Measurements from ENCODE around the gene JSRP1. TPM values are rescaled to one million over a fixed set of nuclear protein-coding genes. Genes with fewer than 3 reads are reported as not detected.

The JSRP1 gene
- total and polyA plus RNA-seq, 2 donors (not counting 1 experiment from before 2014, with no cell fraction given) = not detected

DNA sequence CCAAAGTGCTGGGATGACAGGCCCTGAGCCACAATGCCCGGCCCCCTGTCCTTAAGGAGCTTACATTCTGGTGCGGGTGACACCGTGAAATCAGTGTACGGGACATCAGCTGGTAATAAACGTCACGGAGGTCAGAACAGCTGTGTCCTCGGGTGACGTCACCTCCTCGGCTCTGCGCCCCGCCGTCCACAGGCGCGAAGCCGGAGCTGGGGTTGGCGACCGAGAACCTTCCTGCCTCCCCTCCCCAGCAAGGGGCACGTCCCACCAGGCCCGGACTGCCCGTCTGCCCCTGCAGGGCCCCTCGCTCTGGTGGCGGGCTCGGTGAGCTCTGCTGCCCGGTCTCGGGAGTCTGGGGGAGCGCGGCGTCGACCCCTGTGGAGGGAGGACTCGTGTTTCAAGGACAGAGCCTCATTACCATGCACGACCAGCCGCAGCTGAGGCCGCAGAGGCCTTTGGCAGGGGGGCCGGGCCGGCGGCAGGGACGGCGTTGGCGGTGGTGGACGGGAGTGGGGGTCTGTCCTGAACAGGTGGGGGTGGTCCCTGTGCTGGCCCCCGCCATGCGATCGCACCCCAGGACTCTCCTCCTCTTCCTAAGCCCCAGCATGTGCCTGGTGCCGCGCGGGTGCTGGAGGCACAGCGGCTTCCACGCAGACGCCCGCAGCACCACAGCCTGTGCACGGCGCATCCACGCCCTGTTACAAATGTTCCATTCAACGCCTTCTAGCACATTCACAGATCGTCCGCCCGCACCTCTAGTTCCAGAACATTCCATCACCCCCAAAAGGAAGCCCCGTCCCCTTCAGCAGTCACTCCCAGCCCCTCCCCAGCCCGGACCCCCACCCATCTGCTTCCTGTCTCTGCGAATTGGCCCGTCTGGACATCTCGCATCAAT, 46.3 kb upstream of the JSRP1 start:
- H4K20me1 ChIP-seq (ENCODE audit: control insufficient read depth, extremely low read depth, insufficient read depth, low read length) = no peaks in the 10 kb centered on the region
- no peak for TF ChIP-seq EZH2 (IDR thresholded peaks at IDR 0.05; ENCODE audit: low read length, missing control alignments)
- TF ChIP-seq, protein P1, sequence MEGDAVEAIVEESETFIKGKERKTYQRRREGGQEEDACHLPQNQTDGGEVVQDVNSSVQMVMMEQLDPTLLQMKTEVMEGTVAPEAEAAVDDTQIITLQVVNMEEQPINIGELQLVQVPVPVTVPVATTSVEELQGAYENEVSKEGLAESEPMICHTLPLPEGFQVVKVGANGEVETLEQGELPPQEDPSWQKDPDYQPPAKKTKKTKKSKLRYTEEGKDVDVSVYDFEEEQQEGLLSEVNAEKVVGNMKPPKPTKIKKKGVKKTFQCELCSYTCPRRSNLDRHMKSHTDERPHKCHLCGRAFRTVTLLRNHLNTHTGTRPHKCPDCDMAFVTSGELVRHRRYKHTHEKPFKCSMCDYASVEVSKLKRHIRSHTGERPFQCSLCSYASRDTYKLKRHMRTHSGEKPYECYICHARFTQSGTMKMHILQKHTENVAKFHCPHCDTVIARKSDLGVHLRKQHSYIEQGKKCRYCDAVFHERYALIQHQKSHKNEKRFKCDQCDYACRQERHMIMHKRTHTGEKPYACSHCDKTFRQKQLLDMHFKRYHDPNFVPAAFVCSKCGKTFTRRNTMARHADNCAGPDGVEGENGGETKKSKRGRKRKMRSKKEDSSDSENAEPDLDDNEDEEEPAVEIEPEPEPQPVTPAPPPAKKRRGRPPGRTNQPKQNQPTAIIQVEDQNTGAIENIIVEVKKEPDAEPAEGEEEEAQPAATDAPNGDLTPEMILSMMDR (conservative IDR thresholded peaks at IDR 0.05 in 1 of 2, IDR thresholded peaks at IDR 0.05 in 1 of 2; ENCODE audit: low read depth in 1 of 2, low read length in 2 of 2) = no peak
- DNase-seq (ENCODE audit: low read depth in 2 of 2) = peak; percentile 46 to 68
- H3K27ac ChIP-seq (ENCODE audit: insufficient read depth, low read length) = no peak overlapping the region
- no peaks in the 10 kb centered on the region for H3K79me2 ChIP-seq (ENCODE audit: control insufficient read depth, insufficient read depth, low read length)
- no peaks in the 10 kb centered on the region for H3K36me3 ChIP-seq (ENCODE audit: control insufficient read depth, insufficient read depth, low read length)
- no peak overlapping the region for H3K4me3 ChIP-seq (replicated peaks in 1 of 4; ENCODE audit: control extremely low read depth in 1 of 4, insufficient read depth in 1 of 4, low read depth in 3 of 4, low read length in 4 of 4)
- peaks cover 25% of the 10 kb centered on the region for H3K27me3 ChIP-seq (ENCODE audit: control insufficient read depth, insufficient read depth, low read length)
- H3K4me1 ChIP-seq (ENCODE audit: control insufficient read depth, extremely low read depth, insufficient read depth, low read length) = no peaks in the 10 kb centered on the region
- no peaks in the 10 kb centered on the region for H3K9me3 ChIP-seq (ENCODE audit: control insufficient read depth, insufficient read depth, low read depth, low read length)
- peak overlapping the region; percentile 32 for H3K4me2 ChIP-seq (ENCODE audit: extremely low read depth, insufficient read depth, low read length)
- H3K9ac ChIP-seq (ENCODE audit: insufficient read depth, low read length) = no peak overlapping the region
- H2AFZ ChIP-seq (ENCODE audit: low read length) = no peak overlapping the region

DNA sequence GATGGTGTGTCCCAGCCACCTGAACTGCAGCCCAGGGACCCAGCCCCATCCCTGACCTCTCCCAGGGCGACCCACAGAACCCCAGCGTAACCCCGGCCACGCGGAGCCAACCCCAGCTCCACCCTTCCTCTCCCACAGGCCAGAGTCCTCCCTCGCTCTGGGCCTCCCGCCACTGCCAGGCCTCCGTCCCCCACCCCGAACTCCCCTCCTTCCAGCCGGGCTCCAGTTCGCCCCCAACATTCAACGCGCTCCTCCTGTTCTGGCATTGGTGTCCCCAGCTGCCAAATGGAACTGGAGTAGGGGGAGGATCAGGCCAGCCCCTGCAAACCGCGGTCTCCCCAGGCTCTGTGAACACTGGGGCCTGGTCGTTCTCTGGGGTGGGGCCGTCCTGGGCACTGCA, 44.3 kb upstream of the JSRP1 start:
- TF ChIP-seq EZH2 (IDR thresholded peaks at IDR 0.05; ENCODE audit: low read length, missing control alignments) = no peak
- TF ChIP-seq, protein P1 (conservative IDR thresholded peaks at IDR 0.05 in 1 of 2, IDR thresholded peaks at IDR 0.05 in 1 of 2; ENCODE audit: low read depth in 1 of 2, low read length in 2 of 2) = no peak

DNA sequence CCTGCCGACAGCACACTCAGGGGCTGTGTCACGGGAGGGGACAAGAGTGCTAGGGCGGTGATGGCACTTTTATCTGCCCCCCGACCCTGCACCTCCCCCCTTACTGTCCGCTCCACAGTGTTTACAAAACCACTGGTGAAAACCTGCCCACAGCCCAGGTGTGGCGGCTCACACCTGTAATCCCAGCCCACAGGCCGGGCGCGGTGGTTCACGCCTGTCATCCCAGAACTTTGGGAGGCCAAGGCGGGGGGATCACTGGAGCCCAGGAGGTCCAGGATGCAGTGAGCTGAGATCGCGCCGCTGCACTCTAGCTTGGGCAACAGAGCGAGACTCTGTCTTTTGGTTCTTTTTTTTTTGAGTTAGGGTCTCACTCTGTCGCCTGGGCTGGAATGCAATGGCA, 39.9 kb upstream of the JSRP1 start:
- Histone ChIP-seq H3K79me2 (ENCODE audit: control insufficient read depth, insufficient read depth, low read length) (no peaks in the 10 kb centered on the region), H3K9me3 (ENCODE audit: control insufficient read depth, insufficient read depth, low read depth, low read length) (no peaks in the 10 kb centered on the region), H2AFZ (ENCODE audit: low read length) (no peak overlapping the region), H3K4me2 (ENCODE audit: extremely low read depth, insufficient read depth, low read length) (no peak overlapping the region), H3K4me1 (ENCODE audit: control insufficient read depth, extremely low read depth, insufficient read depth, low read length) (peaks cover 4% of the 10 kb centered on the region), H3K36me3 (ENCODE audit: control insufficient read depth, insufficient read depth, low read length) (no peaks in the 10 kb centered on the region), H3K27ac (ENCODE audit: insufficient read depth, low read length) (no peak overlapping the region), H3K4me3 (replicated peaks in 1 of 4; ENCODE audit: control extremely low read depth in 1 of 4, insufficient read depth in 1 of 4, low read depth in 3 of 4, low read length in 4 of 4) (no peak overlapping the region), H3K9ac (ENCODE audit: insufficient read depth, low read length) (no peak overlapping the region), H3K27me3 (ENCODE audit: control insufficient read depth, insufficient read depth, low read length) (peaks cover 8% of the 10 kb centered on the region), H4K20me1 (ENCODE audit: control insufficient read depth, extremely low read depth, insufficient read depth, low read length) (no peaks in the 10 kb centered on the region)
- no peak for DNase-seq (ENCODE audit: low read depth in 2 of 2)
- TF ChIP-seq, protein P1 (conservative IDR thresholded peaks at IDR 0.05 in 1 of 2, IDR thresholded peaks at IDR 0.05 in 1 of 2; ENCODE audit: low read depth in 1 of 2, low read length in 2 of 2) = no peak
- no peak for TF ChIP-seq EZH2 (IDR thresholded peaks at IDR 0.05; ENCODE audit: low read length, missing control alignments)

More for the DNA sequence above, 44.3 kb upstream of the JSRP1 start:
- Histone ChIP-seq H4K20me1 (ENCODE audit: control insufficient read depth, extremely low read depth, insufficient read depth, low read length) (no peaks in the 10 kb centered on the region), H3K4me2 (ENCODE audit: extremely low read depth, insufficient read depth, low read length) (no peak overlapping the region), H3K4me1 (ENCODE audit: control insufficient read depth, extremely low read depth, insufficient read depth, low read length) (no peaks in the 10 kb centered on the region), H2AFZ (ENCODE audit: low read length) (no peak overlapping the region), H3K9me3 (ENCODE audit: control insufficient read depth, insufficient read depth, low read depth, low read length) (no peaks in the 10 kb centered on the region), H3K27me3 (ENCODE audit: control insufficient read depth, insufficient read depth, low read length) (peaks cover 14% of the 10 kb centered on the region), H3K36me3 (ENCODE audit: control insufficient read depth, insufficient read depth, low read length) (no peaks in the 10 kb centered on the region), H3K79me2 (ENCODE audit: control insufficient read depth, insufficient read depth, low read length) (no peaks in the 10 kb centered on the region), H3K27ac (ENCODE audit: insufficient read depth, low read length) (no peak overlapping the region), H3K4me3 (replicated peaks in 1 of 4; ENCODE audit: control extremely low read depth in 1 of 4, insufficient read depth in 1 of 4, low read depth in 3 of 4, low read length in 4 of 4) (no peak overlapping the region), H3K9ac (ENCODE audit: insufficient read depth, low read length) (no peak overlapping the region)
- no peak for DNase-seq (ENCODE audit: low read depth in 2 of 2)

All from fibroblast of lung (primary cell).